HG03575 (cell line): Measurements from ENCODE around the gene TRAF3IP3.
"Not testable (repeated sequence)": the region's sequence is repeated elsewhere in the genome, so short reads cannot be mapped to it uniquely, and the experiment has no call there.

ENCODE experiments used
- ATAC-seq: cut with Tn5 transposase; IDR thresholded peaks from one replicate; pipeline ENCODE4 v1.9.1; 2021; ENCODE audit not compliant: unreplicated experiment, insufficient number of reproducible peaks, low FRiP score; ENCODE audit errors: extremely low read depth

TRAF3IP3 gene

GRCh38 chr1:209787551-209787950, 31.7 kb downstream of the TRAF3IP3 start:
- ATAC-seq: no peak

GRCh38 chr1:209789245-209789644, 33.4 kb downstream of the TRAF3IP3 start:
- ATAC-seq: no peak

- ATAC-seq: no peak
These were observed 34.7 kb downstream of the TRAF3IP3 start for GRCh38 chr1:209790286-209791193.

- no peak for ATAC-seq
These were observed 36.1 kb downstream of the TRAF3IP3 start for GRCh38 chr1:209791920-209792319.

- not testable (repeated sequence) for ATAC-seq
These were observed 37.9 kb downstream of the TRAF3IP3 start for GRCh38 chr1:209793711-209794110.

- ATAC-seq: no peak
These were observed 42.3 kb downstream of the TRAF3IP3 start for GRCh38 chr1:209797978-209798639.

- ATAC-seq: no peak
These were observed 45.4 kb downstream of the TRAF3IP3 start for GRCh38 chr1:209800984-209801834.

- ATAC-seq: no peak
These were observed 46.4 kb downstream of the TRAF3IP3 start for GRCh38 chr1:209802117-209802779.

GRCh38 chr1:209802780-209803152, 46.9 kb downstream of the TRAF3IP3 start:
- ATAC-seq: no peak

- no peak for ATAC-seq
These were observed 47.7 kb downstream of the TRAF3IP3 start for GRCh38 chr1:209803568-209803967.

- no peak for ATAC-seq
These were observed 49.5 kb downstream of the TRAF3IP3 start for GRCh38 chr1:209805341-209805781.

- ATAC-seq: no peak
These were observed 50.3 kb downstream of the TRAF3IP3 start, which contains the start of gene IRF6 for GRCh38 chr1:209805875-209806760. Gene IRF6, minus strand, starts transcription at chr1:209806142. Its CDS starts 4,729 bp downstream, at chr1:209801413.

GRCh38 chr1:209807509-209807908, 51.7 kb downstream of the TRAF3IP3 start:
- no peak for ATAC-seq

GRCh38 chr1:209808059-209808581, 52.3 kb downstream of the TRAF3IP3 start:
- ATAC-seq: no peak

GRCh38 chr1:209809611-209810010, 53.8 kb downstream of the TRAF3IP3 start:
- ATAC-seq: no peak

GRCh38 chr1:209810783-209811182, 54.9 kb downstream of the TRAF3IP3 start:
- ATAC-seq: no peak

- ATAC-seq: no peak
These were observed 58.0 kb downstream of the TRAF3IP3 start for GRCh38 chr1:209813902-209814301.

GRCh38 chr1:209815490-209815889, 59.6 kb downstream of the TRAF3IP3 start:
- ATAC-seq: no peak
